22Rv1 (cell line): Measurements from ENCODE around the gene MT1F.
A peak's percentile ranks its signal among the peaks of the same experiment; 100 is the strongest.

Source experiments
- H3K27ac ChIP-seq: fragments of 450-650 bp; 2 replicates; pipeline ENCODE4 v1.5.1; 2017
- ZFX ChIP-seq: fragments of 450-650 bp; IDR thresholded peaks from 2 replicates; pipeline ENCODE4 v1.6.1; 2017; ENCODE audit warnings: antibody characterized with exemption, borderline replicate concordance
- TF ChIP-seq, protein P1 (sequence below): fragments of 450-650 bp; IDR thresholded peaks from 2 replicates; pipeline ENCODE4 v1.5.1; 2017; ENCODE audit warnings: mild to moderate bottlenecking

MT1F gene

DNA sequence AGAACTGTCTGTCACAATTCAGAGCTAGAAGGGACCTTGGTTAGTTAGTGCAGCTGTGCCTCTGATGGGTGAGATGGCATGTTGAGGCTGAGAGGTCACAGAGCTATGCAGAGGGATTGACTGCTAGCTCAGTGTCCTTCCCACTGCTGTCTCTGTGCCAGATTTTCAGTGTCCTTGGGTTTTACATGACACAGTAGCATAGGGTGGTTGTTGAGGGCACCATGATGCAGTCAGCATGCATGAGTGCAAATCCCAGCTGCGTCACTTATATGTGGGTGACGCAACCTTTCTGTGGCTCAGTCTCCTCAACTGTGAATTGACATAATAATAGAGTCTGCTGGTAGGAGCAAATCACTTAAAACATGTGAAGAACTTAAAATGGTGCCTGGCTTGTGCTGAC lies 16.6 kb upstream of the MT1F start:
- no peak overlapping the region for H3K27ac ChIP-seq

DNA sequence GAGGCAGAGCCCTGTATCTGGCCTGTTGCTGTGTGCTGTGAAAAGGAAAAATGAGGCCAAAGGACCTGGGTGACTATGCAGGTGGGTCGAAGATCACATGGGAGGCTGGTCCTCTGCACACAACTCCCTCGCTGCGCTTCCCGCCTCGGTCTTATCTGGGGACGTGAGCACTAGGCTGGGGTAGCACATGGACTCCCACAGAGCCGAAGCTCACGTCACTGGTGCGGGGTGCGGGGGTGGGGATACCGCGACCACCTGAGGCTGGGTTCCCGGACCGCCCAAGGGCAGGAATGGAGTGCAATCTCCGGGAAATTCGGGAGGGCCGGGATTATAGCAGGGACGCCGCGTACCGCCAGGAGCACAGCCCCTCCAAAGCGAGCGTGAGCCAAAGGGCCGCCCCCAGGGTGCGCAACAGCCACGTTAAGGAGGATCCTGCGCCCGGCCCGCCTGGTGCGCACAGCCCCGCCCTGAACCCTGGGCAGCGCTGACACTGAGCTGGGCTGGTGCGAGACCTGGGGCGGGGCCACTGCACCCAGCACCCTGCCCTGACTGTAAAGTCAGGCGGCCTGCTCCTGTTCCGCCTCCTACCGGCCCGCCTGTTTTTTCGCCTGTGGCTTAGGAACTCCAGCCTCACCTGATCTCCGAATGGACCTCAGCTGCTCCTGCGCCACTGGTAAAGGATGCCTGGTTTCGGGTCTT lies 14.5 kb upstream of the MT1F start:
- TF ChIP-seq, protein P1, sequence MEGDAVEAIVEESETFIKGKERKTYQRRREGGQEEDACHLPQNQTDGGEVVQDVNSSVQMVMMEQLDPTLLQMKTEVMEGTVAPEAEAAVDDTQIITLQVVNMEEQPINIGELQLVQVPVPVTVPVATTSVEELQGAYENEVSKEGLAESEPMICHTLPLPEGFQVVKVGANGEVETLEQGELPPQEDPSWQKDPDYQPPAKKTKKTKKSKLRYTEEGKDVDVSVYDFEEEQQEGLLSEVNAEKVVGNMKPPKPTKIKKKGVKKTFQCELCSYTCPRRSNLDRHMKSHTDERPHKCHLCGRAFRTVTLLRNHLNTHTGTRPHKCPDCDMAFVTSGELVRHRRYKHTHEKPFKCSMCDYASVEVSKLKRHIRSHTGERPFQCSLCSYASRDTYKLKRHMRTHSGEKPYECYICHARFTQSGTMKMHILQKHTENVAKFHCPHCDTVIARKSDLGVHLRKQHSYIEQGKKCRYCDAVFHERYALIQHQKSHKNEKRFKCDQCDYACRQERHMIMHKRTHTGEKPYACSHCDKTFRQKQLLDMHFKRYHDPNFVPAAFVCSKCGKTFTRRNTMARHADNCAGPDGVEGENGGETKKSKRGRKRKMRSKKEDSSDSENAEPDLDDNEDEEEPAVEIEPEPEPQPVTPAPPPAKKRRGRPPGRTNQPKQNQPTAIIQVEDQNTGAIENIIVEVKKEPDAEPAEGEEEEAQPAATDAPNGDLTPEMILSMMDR = peak; percentile 80
- TF ChIP-seq ZFX = no peak
- no peak overlapping the region for H3K27ac ChIP-seq

More for the DNA sequence above, 16.6 kb upstream of the MT1F start:
- TF ChIP-seq ZFX = no peak
- TF ChIP-seq, protein P1 = no peak

DNA sequence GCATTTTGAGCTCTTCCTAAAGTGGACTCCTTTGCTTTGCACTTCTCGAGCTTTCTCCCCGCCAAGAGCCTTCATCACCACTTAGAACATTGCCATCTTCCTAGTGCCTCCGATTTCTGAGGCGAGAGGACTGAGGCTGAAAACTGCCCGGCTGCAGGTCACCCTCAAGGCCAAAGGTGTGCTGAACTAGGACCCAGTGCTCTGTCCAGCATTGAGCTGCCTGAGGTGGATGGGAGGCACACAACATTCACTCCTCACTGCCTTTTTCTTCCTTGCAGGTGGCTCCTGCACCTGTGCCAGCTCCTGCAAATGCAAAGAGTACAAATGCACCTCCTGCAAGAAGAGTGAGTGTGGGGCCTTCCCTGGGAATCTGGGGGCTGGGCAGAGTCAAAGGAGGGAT lies 13.9 kb upstream of the MT1F start:
- no peak overlapping the region for H3K27ac ChIP-seq
- no peak for TF ChIP-seq ZFX
- TF ChIP-seq, protein P1 = peak; percentile 36; the same call in 1 of the 2 replicates

DNA sequence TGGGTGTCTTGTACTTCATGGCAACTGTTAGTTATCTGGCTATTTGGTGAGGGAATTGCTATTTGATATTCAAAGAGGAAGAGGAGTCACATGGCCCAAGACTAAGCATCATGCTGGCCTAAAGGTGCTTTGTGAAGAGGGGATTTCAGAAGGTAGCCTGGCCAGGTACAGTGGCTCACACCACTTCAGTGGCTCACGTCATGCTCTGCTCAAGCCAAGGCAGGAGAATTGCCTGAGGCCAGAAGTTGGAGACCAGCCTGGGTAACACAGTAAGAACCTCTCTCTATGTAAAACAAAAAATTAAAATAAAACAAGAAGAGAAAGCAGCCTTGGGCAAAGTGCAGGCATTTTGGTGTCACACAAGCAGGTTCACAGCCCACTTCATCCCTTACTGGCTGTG lies 12.4 kb upstream of the MT1F start:
- TF ChIP-seq, protein P1 = no peak
- TF ChIP-seq ZFX = no peak
- H3K27ac ChIP-seq = no peak overlapping the region

DNA sequence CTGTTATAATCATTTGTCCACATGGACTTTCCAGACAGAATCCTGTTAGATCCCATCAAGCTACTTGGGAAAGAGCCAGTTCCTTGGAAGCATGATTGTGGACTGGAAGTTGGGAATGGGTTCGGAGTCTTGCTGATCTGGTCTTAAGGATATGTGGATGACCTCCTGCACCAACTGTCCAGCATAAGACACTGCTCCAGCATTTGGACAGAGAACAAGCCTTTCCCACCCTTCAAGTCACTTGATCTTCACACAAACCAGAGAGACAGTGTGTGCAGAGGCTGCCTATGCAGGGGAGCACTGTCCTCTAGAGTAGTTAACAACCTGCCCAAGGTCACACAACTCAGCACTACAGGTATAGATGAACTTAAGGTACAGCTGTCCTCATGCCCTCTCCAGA lies 11.9 kb upstream of the MT1F start:
- no peak overlapping the region for H3K27ac ChIP-seq
- TF ChIP-seq, protein P1 = no peak
- no peak for TF ChIP-seq ZFX

DNA sequence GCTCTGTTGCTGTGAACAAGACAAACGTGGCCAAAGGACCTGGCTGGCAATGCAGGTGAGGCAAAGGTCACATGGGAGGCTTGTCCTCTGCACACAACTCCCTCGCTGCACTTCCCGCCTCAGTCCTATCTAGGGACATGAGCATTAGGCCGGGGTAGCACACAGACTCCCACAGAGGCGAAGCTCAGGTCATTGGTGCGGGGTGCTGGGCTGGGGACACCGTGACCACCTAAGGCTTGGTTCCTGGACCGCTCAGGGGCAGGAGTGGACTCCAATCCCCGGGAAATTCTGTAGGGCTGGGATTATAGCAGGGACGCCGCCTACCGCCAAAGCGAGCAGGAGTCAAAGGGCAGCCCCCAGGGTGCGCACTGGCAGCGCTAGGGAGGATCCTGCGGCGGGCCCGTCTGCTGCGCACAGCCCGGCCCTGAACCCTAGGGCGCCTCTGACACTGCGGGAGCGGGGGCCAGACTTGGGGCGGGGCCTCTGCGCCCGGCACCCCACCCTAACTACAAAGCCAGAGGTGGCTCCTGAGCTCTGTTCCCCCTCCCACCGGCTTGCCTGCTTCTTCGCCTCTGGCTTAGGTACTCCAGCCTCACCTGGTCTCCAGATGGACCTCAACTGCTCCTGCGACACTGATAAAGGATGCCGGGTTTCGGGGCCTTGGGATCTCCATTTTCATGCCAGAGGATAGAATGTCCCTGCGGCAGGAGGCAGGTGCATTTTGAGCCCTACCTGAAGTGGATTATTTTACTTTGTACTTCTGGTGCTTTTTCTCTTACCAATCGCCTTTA lies 9.9 kb upstream of the MT1F start:
- TF ChIP-seq ZFX = no peak
- TF ChIP-seq, protein P1 = no peak
- H3K27ac ChIP-seq = no peak overlapping the region

DNA sequence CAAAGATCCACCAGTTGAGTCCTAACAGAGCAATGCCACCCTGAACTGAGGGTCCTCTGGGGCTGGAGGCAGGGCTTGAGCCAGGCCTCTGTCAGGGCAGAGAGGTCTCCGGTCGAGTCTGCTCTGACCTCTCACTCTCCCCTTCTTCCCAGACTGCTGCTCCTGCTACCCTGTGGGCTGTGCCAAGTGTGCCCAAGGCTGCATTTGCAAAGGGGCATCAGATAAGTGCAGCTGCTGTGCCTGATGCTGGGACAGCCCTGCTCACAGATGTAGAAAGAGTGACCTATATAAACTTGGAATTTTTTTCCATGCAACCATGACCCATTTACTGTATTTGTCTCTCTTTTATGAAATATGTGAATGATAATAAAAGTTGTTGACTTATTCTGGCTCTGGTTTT lies 8.5 kb upstream of the MT1F start:
- no peak for TF ChIP-seq ZFX
- no peak overlapping the region for H3K27ac ChIP-seq
